T47D (cell line): Measurements from ENCODE around the gene FNDC1.
A peak's percentile ranks its signal among the peaks of the same experiment; 100 is the strongest.

ENCODE experiments used
- DNase-seq, 2 experiments: peaks; one replicate each; pipeline versions ENCODE4 v3.0.0 to v3.0.0-alpha.2; 2011 to 2012; ENCODE audit warnings: low read depth in 1 of 2, low spot score in 1 of 2
- JUND ChIP-seq: IDR thresholded peaks from 2 replicates; pipeline ENCODE4 v1.6.1; 2012; ENCODE audit warnings: low read depth
- in situ Hi-C: cut with HindIII; loops from 2 replicates; pipeline ENCODE4 v1.10.0; 2016; ENCODE audit warnings: low sequenced_read_pairs, low pct_unique_long_range_greater_than_20kb

Gene FNDC1

GRCh38 chr6:159196430-159196975 lies 27.3 kb downstream of the FNDC1 start:
- no peak for TF ChIP-seq JUND
- DNase-seq: no peak
- in situ Hi-C loops: no loop called here

- DNase-seq: no peak
- TF ChIP-seq JUND: no peak
- in situ Hi-C loops: no loop called here
Measured at GRCh38 chr6:159197251-159197650, 28.1 kb downstream of the FNDC1 start.

- DNase-seq: no peak
- in situ Hi-C loops: no loop called here
- no peak for TF ChIP-seq JUND
Measured at GRCh38 chr6:159201336-159201735, 32.1 kb downstream of the FNDC1 start.

GRCh38 chr6:159203304-159204005 lies 34.3 kb downstream of the FNDC1 start:
- TF ChIP-seq JUND: no peak

GRCh38 chr6:159204605-159205004 lies 35.4 kb downstream of the FNDC1 start:
- DNase-seq: no peak
- in situ Hi-C loops: no loop called here
- no peak for TF ChIP-seq JUND

More at GRCh38 chr6:159203304-159204005, 34.3 kb downstream of the FNDC1 start:
- in situ Hi-C loops: no loop called here
- DNase-seq: no peak

GRCh38 chr6:159212028-159212427 lies 42.8 kb downstream of the FNDC1 start:
- TF ChIP-seq JUND: no peak
- in situ Hi-C loops: no loop called here
- no peak for DNase-seq

- TF ChIP-seq JUND: no peak
- in situ Hi-C loops: no loop called here
- DNase-seq: no peak
Measured at GRCh38 chr6:159212525-159213280, 43.5 kb downstream of the FNDC1 start.

- DNase-seq: no peak
- TF ChIP-seq JUND: no peak
Measured at GRCh38 chr6:159213405-159213804, 44.2 kb downstream of the FNDC1 start.

GRCh38 chr6:159214281-159214680 lies 45.1 kb downstream of the FNDC1 start:
- in situ Hi-C loops: no loop called here

More at GRCh38 chr6:159213405-159213804, 44.2 kb downstream of the FNDC1 start:
- in situ Hi-C loops: no loop called here

GRCh38 chr6:159217595-159218275 lies 48.5 kb downstream of the FNDC1 start:
- peak; percentile 52 to 62 for DNase-seq
- in situ Hi-C loops: no loop called here
- TF ChIP-seq JUND: no peak

More at GRCh38 chr6:159214281-159214680, 45.1 kb downstream of the FNDC1 start:
- no peak for TF ChIP-seq JUND
- no peak for DNase-seq

GRCh38 chr6:159220093-159220492 lies 50.9 kb downstream of the FNDC1 start:
- DNase-seq: no peak
- no peak for TF ChIP-seq JUND
- in situ Hi-C loops: no loop called here

- in situ Hi-C loops: no loop called here
- peak in 1 of 2 experiments; percentile 22 for DNase-seq
- TF ChIP-seq JUND: no peak
Measured at GRCh38 chr6:159221486-159222170, 52.4 kb downstream of the FNDC1 start.

GRCh38 chr6:159224452-159224851 lies 55.3 kb downstream of the FNDC1 start:
- TF ChIP-seq JUND: no peak
- no peak for DNase-seq
- in situ Hi-C loops: no loop called here
